Fibroblast of villous mesenchyme (primary cell): ENCODE data around the gene PNCK. TPM values are rescaled to one million over a fixed set of nuclear protein-coding genes. Genes with fewer than 3 reads are reported as not detected.
A peak's percentile ranks its signal among the peaks of the same experiment; 100 is the strongest.

Experiments used
- DNase-seq: peaks from one replicate; pipeline ENCODE4 v3.0.0-alpha.2; 2010; ENCODE audit warnings: low read depth
- H3K4me3 ChIP-seq: 2 replicates; pipeline ENCODE4 v1.5.1; 2011; ENCODE audit warnings: low read depth, mild to moderate bottlenecking, low read length
- total RNA-seq: library from RNA; depleted of rRNA; stranded (reverse); fragments of >200 nt; gene quantifications from 2 replicates; pipeline ENCODE4 v1.2.3, GENCODE V29; 2012
- TF ChIP-seq, protein P1 (sequence below): IDR thresholded peaks from 2 replicates; pipeline ENCODE4 v1.5.1; 2012; ENCODE audit warnings: low read depth, mild to moderate bottlenecking, low read length; ENCODE audit not compliant: insufficient read depth

The PNCK gene
- total RNA-seq, result under 0.01 and 0.32 TPM in 2 replicates

- TF ChIP-seq, protein P1, sequence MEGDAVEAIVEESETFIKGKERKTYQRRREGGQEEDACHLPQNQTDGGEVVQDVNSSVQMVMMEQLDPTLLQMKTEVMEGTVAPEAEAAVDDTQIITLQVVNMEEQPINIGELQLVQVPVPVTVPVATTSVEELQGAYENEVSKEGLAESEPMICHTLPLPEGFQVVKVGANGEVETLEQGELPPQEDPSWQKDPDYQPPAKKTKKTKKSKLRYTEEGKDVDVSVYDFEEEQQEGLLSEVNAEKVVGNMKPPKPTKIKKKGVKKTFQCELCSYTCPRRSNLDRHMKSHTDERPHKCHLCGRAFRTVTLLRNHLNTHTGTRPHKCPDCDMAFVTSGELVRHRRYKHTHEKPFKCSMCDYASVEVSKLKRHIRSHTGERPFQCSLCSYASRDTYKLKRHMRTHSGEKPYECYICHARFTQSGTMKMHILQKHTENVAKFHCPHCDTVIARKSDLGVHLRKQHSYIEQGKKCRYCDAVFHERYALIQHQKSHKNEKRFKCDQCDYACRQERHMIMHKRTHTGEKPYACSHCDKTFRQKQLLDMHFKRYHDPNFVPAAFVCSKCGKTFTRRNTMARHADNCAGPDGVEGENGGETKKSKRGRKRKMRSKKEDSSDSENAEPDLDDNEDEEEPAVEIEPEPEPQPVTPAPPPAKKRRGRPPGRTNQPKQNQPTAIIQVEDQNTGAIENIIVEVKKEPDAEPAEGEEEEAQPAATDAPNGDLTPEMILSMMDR, result no peak
- DNase-seq, result no peak
Measured at GRCh38 chrX:153673428-153674218, at the start of gene PNCK. TSS of gene PNCK (minus strand) at chrX:153673813. CDS start at chrX:153673076, 737 bp downstream.

GRCh38 chrX:153722704-153723350, 49.2 kb upstream of the PNCK start:
- peak; percentile 27 for DNase-seq
- TF ChIP-seq, protein P1, result no peak
- peak overlapping the region; percentile 69 for H3K4me3 ChIP-seq

More at GRCh38 chrX:153673428-153674218, at the start of gene PNCK:
- no peak within 1 kb of the TSS for H3K4me3 ChIP-seq

GRCh38 chrX:153719701-153720100, 46.1 kb upstream of the PNCK start:
- TF ChIP-seq, protein P1, result no peak
- no peak for DNase-seq
- H3K4me3 ChIP-seq, result no peak overlapping the region

GRCh38 chrX:153719238-153719637, 45.6 kb upstream of the PNCK start:
- H3K4me3 ChIP-seq, result no peak overlapping the region
- DNase-seq, result no peak
- TF ChIP-seq, protein P1, result no peak

- no peak overlapping the region for H3K4me3 ChIP-seq
- TF ChIP-seq, protein P1, result no peak
- DNase-seq, result no peak
Measured at GRCh38 chrX:153717445-153717844, 43.8 kb upstream of the PNCK start.

GRCh38 chrX:153714256-153714655, 40.6 kb upstream of the PNCK start:
- H3K4me3 ChIP-seq, result no peak overlapping the region
- TF ChIP-seq, protein P1, result no peak
- peak; percentile 19 for DNase-seq
